Activated CD4-positive, alpha-beta T cell treated with anti-CD3 and anti-CD28 coated beads, Interleukin-2, amount 10 ng/mL, durations not matched to agents 24 days and 14 days (primary cell): Measurements from ENCODE around the gene RPS6KL1. TPM values are rescaled to one million over a fixed set of nuclear protein-coding genes. Genes with fewer than 3 reads are reported as not detected.

ENCODE experiments used
- DNase-seq: peaks from one replicate; pipeline ENCODE4 v3.0.0; 2022
- H3K27ac Mint-ChIP-seq: one replicate; pipeline ENCODE4 v1.8.0; 2022; ENCODE audit warnings: mild to moderate bottlenecking, mixed read lengths
- H3K27me3 Mint-ChIP-seq: one replicate; pipeline ENCODE4 v1.8.0; 2022; ENCODE audit warnings: mixed read lengths
- H3K36me3 Mint-ChIP-seq: one replicate; pipeline ENCODE4 v1.8.0; 2022; ENCODE audit warnings: low read depth, mild to moderate bottlenecking, mixed read lengths
- H3K4me1 Mint-ChIP-seq: one replicate; pipeline ENCODE4 v1.8.0; 2021; ENCODE audit warnings: mixed read lengths
- H3K4me3 Mint-ChIP-seq: one replicate; pipeline ENCODE4 v1.8.0; 2022; ENCODE audit warnings: mild to moderate bottlenecking, moderate library complexity, mixed read lengths
- H3K9me3 Mint-ChIP-seq: one replicate; pipeline ENCODE4 v1.8.0; 2021; ENCODE audit warnings: mixed read lengths
- intact Hi-C: fragments of 100-400 bp; cut with micrococcal nuclease; formaldehyde crosslinking; loops from one replicate; pipeline ENCODE4 v1.15.1; 2023
- total RNA-seq: library from RNA; stranded (reverse); gene quantifications from 2 replicates; pipeline ENCODE4 v1.2.3, GENCODE V29; 2022

Gene RPS6KL1
- total RNA-seq, 1 donor from 2014 or later, result 9.6 TPM

DNA sequence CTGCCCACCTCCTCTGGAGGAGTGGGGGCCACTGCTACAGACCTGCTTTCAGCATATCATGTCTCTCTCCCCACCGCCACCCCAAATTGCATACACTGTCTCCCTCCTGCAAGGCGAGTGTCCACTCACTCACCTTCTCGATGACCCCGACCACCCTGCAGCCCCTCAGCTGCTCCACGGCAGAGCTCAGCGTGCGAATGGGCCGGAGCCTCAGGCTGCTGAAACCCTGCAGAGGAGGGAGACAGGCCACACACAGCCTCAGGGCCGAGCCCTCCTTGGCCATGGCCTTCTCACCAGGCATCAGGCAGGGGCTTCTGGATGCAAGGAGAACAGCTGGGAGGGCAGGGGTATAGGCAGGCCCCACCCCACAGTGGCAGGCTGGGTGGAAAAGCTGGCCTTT is 4.7 kb downstream of the RPS6KL1 start:
- Mint-ChIP-seq H3K9me3 (no peaks in the 10 kb centered on the region), H3K4me1 (peaks cover 3% of the 10 kb centered on the region), H3K27ac (no peak overlapping the region), H3K36me3 (no peaks in the 10 kb centered on the region), H3K27me3 (no peaks in the 10 kb centered on the region), H3K4me3 (no peak overlapping the region)
- intact Hi-C loops, result no loop called here
- DNase-seq, result no peak

DNA sequence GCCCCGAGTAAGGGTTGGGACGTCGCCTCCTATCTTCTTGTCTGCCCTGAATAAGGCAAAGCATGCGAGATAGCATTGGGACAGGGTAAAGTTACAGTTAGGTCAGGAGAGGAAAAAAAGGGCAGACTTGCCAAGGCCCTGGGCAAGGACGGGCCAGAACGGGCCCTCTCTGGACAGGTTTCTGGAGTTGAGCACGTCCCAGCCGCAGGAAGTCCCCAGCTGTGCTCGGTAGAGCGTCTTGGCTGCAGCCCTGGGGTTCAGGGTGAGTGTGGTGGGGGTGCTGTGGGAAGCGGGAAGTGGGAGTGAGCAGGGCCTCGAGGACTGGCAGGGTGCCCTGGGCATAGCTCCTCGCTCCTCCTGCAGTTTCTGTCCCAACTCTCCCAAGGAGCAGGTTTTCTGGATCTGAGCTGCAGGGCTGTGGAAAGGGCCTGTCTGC is 5.4 kb downstream of the RPS6KL1 start:
- peaks cover 2% of the 10 kb centered on the region for H3K4me1 Mint-ChIP-seq
- intact Hi-C loops, result no loop called here
- H3K27me3 Mint-ChIP-seq, result no peaks in the 10 kb centered on the region
- DNase-seq, result no peak
- H3K27ac Mint-ChIP-seq, result no peak overlapping the region
- H3K4me3 Mint-ChIP-seq, result no peak overlapping the region
- H3K9me3 Mint-ChIP-seq, result no peaks in the 10 kb centered on the region
- H3K36me3 Mint-ChIP-seq, result no peaks in the 10 kb centered on the region

DNA sequence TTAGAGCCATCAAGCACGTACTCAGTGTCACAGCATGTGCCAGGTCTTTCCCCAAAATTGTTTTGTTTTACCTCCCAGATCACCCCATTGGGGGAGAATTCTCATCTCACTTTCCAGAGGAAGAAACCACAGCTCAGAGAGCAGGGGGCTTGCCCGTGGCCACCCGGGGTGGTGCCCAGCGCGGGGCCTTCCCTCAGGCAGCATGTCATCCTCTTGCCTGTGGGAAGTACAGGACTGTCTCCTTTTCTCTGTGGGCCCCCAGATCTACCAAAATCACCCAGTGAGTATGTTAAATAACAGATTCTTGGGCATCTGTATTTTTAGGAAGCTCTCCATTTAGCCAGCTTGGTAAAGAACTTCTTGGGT is 5.9 kb downstream of the RPS6KL1 start:
- Mint-ChIP-seq H3K27ac (no peak overlapping the region), H3K4me1 (peaks cover under 1% of the 10 kb centered on the region), H3K36me3 (no peaks in the 10 kb centered on the region), H3K27me3 (no peaks in the 10 kb centered on the region), H3K9me3 (no peaks in the 10 kb centered on the region), H3K4me3 (no peak overlapping the region)
- intact Hi-C loops, result no loop called here
- DNase-seq, result no peak

- no peaks in the 10 kb centered on the region for H3K36me3 Mint-ChIP-seq
- no peaks in the 10 kb centered on the region for H3K4me1 Mint-ChIP-seq
- intact Hi-C loops, result no loop called here
- no peaks in the 10 kb centered on the region for H3K9me3 Mint-ChIP-seq
- no peaks in the 10 kb centered on the region for H3K27me3 Mint-ChIP-seq
- H3K4me3 Mint-ChIP-seq, result no peak overlapping the region
- DNase-seq, result no peak
- no peak overlapping the region for H3K27ac Mint-ChIP-seq
Measured at GRCh38 chr14:74915826-74916225, 7.2 kb downstream of the RPS6KL1 start.

- Mint-ChIP-seq H3K27me3 (no peaks in the 10 kb centered on the region), H3K36me3 (no peaks in the 10 kb centered on the region), H3K4me3 (no peak overlapping the region), H3K4me1 (no peaks in the 10 kb centered on the region), H3K9me3 (no peaks in the 10 kb centered on the region), H3K27ac (no peak overlapping the region)
- no peak for DNase-seq
- intact Hi-C loops, result no loop called here
Measured at GRCh38 chr14:74915426-74915825, 7.6 kb downstream of the RPS6KL1 start.

GRCh38 chr14:74913986-74914573 is 9.0 kb downstream of the RPS6KL1 start:
- peak; percentile 70 for DNase-seq
- Mint-ChIP-seq H3K4me1 (no peaks in the 10 kb centered on the region), H3K9me3 (no peaks in the 10 kb centered on the region), H3K4me3 (no peak overlapping the region), H3K36me3 (no peaks in the 10 kb centered on the region), H3K27ac (no peak overlapping the region), H3K27me3 (no peaks in the 10 kb centered on the region)
- intact Hi-C loops, result no loop called here

DNA sequence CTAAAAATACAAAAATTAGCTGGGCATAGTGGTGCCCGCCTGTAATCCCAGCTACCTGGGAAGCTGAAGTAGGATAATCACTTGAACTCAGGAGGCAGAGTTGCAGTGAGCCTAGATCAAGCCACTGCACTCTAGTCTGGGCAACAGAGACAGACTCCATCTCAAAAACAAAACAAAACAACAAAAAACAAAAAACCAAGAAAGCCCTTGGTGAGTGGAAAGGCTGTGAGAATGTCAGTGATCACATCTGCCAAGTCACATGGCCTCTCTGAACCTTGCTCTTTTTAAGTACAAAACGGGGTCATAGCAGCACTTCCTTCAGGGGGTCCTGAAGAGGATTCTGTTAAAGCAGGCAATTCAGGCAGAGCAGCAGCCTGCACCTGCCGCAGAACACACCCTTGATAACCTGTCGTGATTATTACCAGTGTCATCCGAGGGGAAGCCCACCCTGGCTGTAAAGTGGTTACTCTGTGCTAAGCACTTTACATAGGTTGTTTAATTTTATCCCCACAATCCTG is 9.6 kb downstream of the RPS6KL1 start:
- Mint-ChIP-seq H3K27me3 (no peaks in the 10 kb centered on the region), H3K4me3 (no peak overlapping the region), H3K36me3 (no peaks in the 10 kb centered on the region), H3K4me1 (no peaks in the 10 kb centered on the region), H3K9me3 (no peaks in the 10 kb centered on the region), H3K27ac (no peak overlapping the region)
- DNase-seq, result no peak
- intact Hi-C loops, result no loop called here

DNA sequence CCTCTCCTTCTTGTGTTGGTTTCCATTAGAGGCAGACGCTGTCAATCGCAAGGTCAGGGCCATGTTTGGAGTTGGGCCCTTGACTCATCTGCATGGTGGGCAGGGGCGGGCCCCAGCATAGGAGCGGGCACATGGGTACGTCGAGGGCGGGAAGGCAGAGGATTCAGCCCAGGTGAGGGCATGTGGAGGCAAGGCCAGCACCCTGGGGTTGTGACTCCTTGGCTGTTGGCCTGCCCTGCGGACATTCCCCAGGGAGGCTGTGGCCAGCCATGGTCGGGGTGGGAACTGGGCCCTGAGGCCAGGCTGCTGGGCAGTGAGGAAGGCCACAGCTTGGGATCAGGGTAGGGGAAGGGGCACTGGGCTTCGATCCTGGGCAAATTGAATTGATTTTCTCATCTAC is 10.3 kb downstream of the RPS6KL1 start:
- Mint-ChIP-seq H3K27ac (no peak overlapping the region), H3K9me3 (no peaks in the 10 kb centered on the region), H3K4me3 (no peak overlapping the region), H3K36me3 (no peaks in the 10 kb centered on the region), H3K27me3 (no peaks in the 10 kb centered on the region), H3K4me1 (no peaks in the 10 kb centered on the region)
- DNase-seq, result no peak
- intact Hi-C loops, result no loop called here

DNA sequence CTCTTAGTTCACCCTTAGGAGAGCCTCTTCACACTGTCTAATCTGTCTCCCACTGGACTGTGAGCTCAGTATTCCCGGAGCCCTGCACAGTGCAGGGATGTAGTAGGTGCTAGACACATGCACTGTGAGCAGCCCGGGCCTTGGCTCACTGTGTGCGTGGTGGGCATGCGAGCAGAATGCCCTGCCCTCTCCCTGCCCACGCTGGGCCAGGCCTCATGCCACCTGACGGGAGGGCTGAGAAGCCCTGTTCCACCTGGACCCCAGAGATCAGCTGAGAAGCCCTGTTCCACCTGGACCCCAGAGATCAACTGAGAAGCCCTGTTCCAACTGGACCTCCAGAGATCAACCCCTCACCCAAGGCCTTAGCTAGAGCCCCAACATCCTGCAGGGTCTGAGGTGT is 10.9 kb downstream of the RPS6KL1 start:
- Mint-ChIP-seq H3K4me1 (no peaks in the 10 kb centered on the region), H3K36me3 (no peaks in the 10 kb centered on the region), H3K9me3 (no peaks in the 10 kb centered on the region), H3K27ac (no peak overlapping the region), H3K27me3 (no peaks in the 10 kb centered on the region), H3K4me3 (no peak overlapping the region)
- DNase-seq, result no peak
- intact Hi-C loops, result no loop called here

- no peaks in the 10 kb centered on the region for H3K36me3 Mint-ChIP-seq
- H3K27ac Mint-ChIP-seq, result no peak overlapping the region
- H3K9me3 Mint-ChIP-seq, result no peaks in the 10 kb centered on the region
- intact Hi-C loops, result no loop called here
- no peaks in the 10 kb centered on the region for H3K27me3 Mint-ChIP-seq
- no peaks in the 10 kb centered on the region for H3K4me1 Mint-ChIP-seq
- no peak for DNase-seq
- no peak overlapping the region for H3K4me3 Mint-ChIP-seq
Measured at GRCh38 chr14:74911704-74912103, 11.4 kb downstream of the RPS6KL1 start.

GRCh38 chr14:74911221-74911620 is 11.8 kb downstream of the RPS6KL1 start:
- no peaks in the 10 kb centered on the region for H3K4me1 Mint-ChIP-seq
- H3K27ac Mint-ChIP-seq, result no peak overlapping the region
- H3K36me3 Mint-ChIP-seq, result no peaks in the 10 kb centered on the region
- intact Hi-C loops, result no loop called here
- no peak overlapping the region for H3K4me3 Mint-ChIP-seq
- DNase-seq, result no peak
- H3K27me3 Mint-ChIP-seq, result no peaks in the 10 kb centered on the region
- H3K9me3 Mint-ChIP-seq, result no peaks in the 10 kb centered on the region

DNA sequence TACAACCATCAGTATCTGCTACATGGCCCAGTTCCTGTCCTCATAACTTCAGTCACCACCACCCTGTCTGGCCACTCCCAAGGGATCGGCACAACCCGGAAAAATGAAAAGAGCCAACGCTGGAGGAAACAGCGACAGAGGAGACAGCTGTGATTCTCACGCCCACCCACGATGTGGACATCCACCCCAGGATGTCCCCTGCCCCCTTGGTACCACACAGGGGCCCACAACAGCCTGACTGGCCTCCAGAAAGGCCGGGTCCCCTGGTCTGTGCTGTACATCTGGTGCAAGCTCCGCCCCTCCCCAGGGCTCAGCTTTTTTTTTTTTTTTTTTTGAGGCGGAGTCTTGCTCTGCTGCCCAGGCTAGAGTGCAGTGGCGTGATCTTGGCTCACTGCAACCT is 12.5 kb downstream of the RPS6KL1 start:
- no peak overlapping the region for H3K27ac Mint-ChIP-seq

GRCh38 chr14:74909911-74910310 is 13.1 kb downstream of the RPS6KL1 start:
- intact Hi-C loops, result no loop called here
- H3K36me3 Mint-ChIP-seq, result peaks cover 3% of the 10 kb centered on the region
- no peak overlapping the region for H3K27ac Mint-ChIP-seq
- peaks cover 5% of the 10 kb centered on the region for H3K4me1 Mint-ChIP-seq
- H3K4me3 Mint-ChIP-seq, result no peak overlapping the region
- H3K9me3 Mint-ChIP-seq, result no peaks in the 10 kb centered on the region
- H3K27me3 Mint-ChIP-seq, result no peaks in the 10 kb centered on the region
- DNase-seq, result no peak

More for the DNA sequence above, 12.5 kb downstream of the RPS6KL1 start:
- intact Hi-C loops, result no loop called here
- Mint-ChIP-seq H3K27me3 (no peaks in the 10 kb centered on the region), H3K4me3 (no peak overlapping the region), H3K4me1 (peaks cover 3% of the 10 kb centered on the region), H3K9me3 (no peaks in the 10 kb centered on the region), H3K36me3 (peaks cover under 1% of the 10 kb centered on the region)
- no peak for DNase-seq

- no peak overlapping the region for H3K27ac Mint-ChIP-seq
- no peak overlapping the region for H3K4me3 Mint-ChIP-seq
- peaks cover 5% of the 10 kb centered on the region for H3K4me1 Mint-ChIP-seq
- H3K9me3 Mint-ChIP-seq, result no peaks in the 10 kb centered on the region
- DNase-seq, result no peak
- H3K36me3 Mint-ChIP-seq, result peaks cover 7% of the 10 kb centered on the region
- intact Hi-C loops, result no loop called here
- H3K27me3 Mint-ChIP-seq, result no peaks in the 10 kb centered on the region
Measured at GRCh38 chr14:74909501-74909900, 13.6 kb downstream of the RPS6KL1 start.

- no peaks in the 10 kb centered on the region for H3K27me3 Mint-ChIP-seq
- no peak for DNase-seq
- no peaks in the 10 kb centered on the region for H3K9me3 Mint-ChIP-seq
- peaks cover 11% of the 10 kb centered on the region for H3K36me3 Mint-ChIP-seq
- no peak overlapping the region for H3K4me3 Mint-ChIP-seq
- intact Hi-C loops, result no loop called here
- peaks cover 5% of the 10 kb centered on the region for H3K4me1 Mint-ChIP-seq
- no peak overlapping the region for H3K27ac Mint-ChIP-seq
Measured at GRCh38 chr14:74908861-74909341, 14.2 kb downstream of the RPS6KL1 start.
